DMS153 treated with DMSO at 0.1 percent for 48 hours (cell line): Measurements from ENCODE around the gene ATG16L1.

Experiments used
- DNase-seq: peaks from one replicate; lab custom pipeline; 2025; ENCODE audit not compliant: unreplicated experiment; lab: John Stamatoyannopoulos, UW

Gene ATG16L1

GRCh38 chr2:233226511-233227031, 24.9 kb upstream of the ATG16L1 start:
- no peak for DNase-seq

DNA sequence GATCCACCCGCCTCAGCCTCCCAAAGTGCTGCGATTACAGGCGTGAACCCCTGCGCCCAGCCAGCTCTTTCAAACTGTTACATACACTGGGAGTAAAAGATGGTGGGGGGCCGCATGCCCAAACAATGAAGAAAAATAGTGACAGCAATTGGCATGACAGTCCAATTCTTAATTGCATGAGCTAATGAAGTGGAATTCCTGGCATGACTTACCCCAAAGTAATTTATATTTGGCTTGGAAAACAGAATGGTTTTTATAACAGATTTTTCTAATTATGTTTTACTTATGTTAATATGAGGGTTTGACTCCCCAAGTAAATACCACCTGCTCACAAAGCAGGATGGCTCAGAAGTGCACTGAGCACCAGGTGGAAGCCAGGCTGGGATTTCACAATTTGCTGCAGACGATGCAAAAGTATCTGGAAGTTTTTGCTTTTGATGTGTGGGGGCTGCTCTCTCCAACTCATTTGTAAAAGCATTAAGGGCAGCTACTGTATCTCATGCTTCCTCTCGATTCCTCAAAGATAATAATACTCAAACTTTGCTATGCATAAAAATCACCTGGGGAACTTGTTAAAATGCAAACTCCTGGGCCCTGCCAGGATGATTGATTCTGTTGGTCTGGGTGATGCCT, 24.0 kb upstream of the ATG16L1 start:
- DNase-seq = no peak

DNA sequence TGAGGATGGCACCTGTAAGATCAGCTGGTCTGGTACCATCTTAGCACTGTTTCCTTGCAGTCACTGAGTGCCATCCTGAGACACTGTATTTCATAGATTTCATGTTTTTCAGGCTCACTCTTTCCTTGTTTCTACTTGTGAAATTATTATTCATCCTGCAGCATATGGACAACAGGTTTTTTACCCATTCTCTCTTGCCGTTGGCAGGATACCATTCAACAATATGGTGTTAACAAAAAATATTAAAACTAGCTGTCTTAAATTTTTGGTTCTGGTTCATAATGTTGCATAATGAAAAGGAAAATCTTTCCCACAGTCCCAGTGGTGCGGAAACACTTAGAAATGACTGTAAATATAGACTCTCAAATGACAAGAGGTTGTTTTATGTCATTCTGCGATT, 23.1 kb upstream of the ATG16L1 start:
- DNase-seq = no peak

DNA sequence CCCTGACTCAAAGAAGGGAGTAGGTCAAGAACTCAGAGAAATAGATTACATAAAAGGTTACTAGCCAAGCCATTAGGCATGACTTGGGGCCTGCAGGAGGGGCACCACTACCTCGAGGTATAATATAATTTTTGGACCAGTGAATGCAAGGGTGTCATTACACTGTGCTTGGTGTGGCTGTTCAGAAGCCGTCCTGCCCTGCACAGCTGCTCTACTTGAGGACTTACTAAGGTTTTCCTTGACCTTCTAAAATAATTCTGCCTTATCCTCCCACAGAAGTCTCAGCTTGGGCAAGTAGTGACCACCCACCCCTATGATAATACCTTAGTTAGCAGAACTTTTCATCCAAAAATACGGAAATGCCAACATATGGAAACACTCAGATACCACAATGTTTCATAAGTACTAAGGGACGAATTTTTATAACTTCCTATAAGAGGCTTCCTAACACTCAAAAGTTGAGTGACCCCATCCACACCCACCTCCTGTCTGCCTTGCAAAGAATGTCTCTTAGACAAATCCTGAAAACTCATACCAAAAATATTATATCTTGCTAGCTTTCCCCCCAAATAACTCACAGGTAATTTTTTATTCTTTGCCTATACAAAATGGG, 17.7 kb upstream of the ATG16L1 start:
- no peak for DNase-seq

DNA sequence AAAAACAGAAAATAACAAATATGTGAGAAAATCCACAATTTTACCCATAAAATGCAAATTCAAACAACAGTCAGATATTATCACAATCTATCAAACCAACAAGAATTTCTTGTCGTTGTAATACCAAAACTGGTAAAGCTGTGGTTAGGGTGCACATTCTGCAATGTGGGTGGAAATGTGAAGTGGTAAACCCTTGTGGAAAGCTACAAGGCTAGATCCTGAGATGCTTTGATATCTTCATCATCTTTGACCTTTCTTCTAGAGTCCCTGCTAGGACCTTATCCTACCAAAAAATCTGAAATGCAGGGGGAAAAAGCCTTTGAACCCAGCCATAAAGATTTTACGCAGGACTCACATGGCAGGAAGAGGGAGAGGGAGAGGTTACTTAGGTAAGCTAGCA, 17.2 kb upstream of the ATG16L1 start:
- DNase-seq = no peak

DNA sequence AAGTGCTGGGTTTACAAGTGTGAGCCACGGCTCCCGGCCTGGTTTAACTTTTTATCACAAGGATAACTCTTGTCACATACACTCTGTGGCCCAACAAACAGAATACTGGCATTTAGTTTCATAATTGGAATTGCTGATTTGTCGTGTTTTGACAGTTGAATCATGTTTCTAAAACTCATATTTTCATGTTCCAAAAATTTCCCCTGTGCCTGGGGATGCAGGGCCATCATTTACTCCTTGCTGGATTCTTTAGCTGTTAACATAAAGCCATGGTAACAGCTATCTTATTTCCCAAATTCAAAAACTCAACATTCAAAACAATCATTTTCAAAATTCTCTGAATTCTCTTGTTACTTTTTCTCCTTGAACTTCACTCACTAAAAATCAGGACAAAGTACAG, 16.5 kb upstream of the ATG16L1 start:
- no peak for DNase-seq

DNA sequence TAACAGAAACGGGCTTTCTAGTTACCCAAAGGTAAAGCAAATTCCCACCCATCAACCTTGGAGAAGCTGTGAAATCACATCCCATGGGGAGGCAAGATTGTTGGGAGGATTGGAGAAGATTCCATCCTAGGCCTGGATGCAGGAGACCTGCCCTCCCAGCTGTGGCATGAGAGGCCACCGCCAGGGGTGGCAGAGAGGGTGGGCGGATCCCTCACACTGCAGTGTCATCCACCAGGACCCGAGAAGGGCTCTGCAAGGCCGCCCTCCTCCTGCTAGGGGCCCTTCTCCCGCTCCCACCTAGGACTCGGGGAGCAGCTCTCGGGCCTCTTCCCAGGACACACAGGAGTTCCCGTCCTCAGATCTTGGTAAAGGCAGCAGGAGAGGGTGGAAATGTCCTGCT, 15.5 kb upstream of the ATG16L1 start:
- DNase-seq = no peak

DNA sequence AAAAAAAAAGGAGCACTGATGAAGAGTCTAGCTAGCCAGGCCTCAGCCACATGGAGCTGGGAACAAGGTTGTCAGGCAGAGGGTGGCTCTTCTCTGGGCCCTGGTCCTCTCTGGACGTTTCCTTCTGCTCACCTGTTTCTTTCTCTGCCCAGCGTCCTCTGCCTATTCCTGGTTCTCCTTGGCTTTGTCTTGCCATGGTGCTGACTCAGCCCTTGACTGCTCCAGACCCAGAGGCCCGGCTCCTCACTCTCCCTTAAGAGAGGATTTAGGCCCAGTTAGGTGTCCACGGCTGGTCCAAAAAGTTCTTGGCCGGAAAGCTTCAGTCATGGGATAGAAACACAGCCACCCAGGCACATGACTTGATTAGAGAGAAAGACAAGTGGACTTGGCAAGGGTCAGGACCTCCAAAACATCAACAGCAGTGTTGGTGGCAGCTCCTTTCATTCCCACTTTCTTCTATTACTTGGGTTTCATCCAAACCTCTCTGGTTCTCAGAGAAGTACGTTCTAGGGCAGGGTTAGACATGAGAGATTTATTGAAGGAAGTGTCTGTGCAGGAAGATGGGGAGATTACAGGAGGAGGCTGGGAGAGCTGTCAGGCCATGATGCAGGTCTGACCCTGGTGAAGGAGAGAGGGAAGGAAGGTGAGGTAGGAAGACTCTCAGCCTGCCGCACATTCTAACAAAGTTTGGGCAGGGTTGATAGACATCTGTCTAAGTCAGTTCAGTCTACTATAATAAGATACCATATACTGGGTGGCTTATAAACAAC, 14.5 kb upstream of the ATG16L1 start:
- no peak for DNase-seq

DNA sequence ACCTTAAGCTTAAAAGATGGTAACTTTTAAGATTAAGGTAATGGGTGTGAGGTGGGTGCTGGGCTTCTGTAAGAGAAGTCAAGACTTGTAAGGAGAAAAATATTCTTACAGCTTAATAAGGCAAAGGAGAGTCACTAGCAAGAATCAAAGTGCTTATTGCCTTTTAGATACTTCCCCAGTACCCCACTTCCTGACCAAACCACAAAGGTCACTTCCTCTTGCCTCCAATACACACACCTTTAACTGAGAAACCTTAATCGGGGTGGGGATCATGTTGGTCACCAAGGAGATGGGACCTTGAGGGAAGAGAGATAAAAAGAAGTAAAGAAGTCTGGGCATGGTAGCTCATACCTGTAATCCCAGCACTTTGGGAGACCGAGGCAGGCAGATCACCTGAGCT, 10.6 kb upstream of the ATG16L1 start:
- DNase-seq = no peak

GRCh38 chr2:233241803-233242202, 9.7 kb upstream of the ATG16L1 start:
- no peak for DNase-seq

DNA sequence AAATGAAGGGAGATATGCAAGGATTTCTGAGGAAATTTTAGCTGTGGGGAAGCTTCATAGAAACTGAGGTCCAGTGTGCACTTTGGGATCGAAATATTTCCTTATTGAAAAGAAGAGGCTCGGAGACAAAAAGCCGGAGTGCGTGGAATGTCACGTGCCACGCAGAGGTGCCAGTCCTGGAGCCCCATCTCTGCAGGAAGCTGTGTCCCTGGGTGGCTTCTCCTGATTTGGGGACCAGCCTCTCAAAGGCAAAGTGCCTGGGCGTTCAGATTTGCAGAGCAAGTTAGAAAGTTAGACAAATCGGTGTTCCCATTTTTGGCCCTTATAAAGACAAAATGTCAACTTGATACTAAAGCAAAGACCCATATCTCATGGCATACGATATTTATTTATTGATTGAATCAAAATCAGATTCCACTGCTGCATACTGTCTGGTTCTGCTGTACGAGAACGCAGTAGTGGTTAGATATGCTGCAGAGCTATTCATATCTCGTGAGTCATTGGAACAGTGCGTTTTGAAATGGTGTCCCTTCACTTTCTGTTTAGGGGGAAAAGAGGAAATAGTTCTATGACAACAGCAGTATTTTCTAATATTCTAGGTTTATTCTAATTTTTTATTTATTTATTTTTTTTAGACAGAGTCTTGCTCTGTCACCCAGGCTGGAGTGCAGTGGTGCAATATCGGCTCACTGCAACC, 9.1 kb upstream of the ATG16L1 start:
- DNase-seq = no peak

DNA sequence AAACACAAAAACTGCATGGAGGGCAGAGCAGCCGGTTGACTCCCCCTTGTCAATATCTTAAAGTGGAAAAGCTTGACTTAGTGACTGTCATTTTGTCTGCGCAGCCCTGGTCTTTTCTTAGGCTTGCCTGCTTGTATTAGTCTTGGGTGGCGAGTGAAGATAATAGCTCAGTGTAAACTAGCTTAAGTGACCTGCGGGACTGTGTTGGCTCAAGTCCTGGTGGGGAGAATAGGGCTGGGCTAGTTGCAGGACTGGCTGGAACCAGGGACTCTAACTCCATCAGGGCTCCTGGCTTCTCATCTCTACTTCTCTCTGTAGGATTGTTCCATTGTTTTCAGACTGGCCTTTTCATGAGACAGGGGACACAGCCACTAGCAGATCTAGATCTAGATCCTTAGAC, 8.1 kb upstream of the ATG16L1 start:
- DNase-seq = no peak

DNA sequence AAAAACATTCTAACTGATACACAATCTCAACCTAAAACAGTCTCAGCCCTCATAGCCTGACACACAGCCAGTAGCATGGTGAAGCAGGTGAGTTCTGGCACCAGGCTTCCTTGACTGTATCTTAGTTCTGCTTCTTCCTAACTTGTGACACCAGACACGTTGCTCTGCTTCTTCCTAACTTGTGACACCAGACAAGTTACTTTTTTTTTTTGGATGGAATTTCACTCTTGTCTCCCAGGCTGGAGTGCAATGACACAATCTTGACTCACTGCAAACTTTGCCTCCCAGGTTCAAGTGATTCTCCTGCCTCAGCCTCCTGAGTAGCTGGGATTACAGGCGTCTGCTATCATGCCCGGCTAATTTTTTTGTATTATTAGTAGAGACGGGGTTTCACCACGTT, 6.7 kb upstream of the ATG16L1 start:
- DNase-seq = no peak

DNA sequence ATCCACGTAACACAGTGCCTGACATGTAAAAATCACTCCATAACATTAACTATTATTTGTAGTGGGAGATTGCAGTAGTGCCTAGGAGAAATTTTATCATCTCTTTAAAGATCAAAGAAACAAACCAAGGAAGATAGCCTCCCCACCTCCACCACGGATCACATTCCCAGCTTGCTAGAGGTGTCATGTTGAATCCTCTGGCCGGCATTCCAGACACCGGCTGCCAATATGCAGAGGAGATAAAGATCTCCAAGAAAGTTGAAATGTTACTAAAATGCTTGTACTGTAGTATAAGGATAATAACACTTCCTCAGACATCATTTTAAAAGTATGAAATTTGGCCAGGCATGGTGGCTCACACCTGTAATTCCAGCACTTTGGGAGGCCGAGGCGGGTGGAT, 6.1 kb upstream of the ATG16L1 start:
- no peak for DNase-seq

GRCh38 chr2:233247116-233247515, 4.4 kb upstream of the ATG16L1 start:
- no peak for DNase-seq

- no peak for DNase-seq
These were observed 3.7 kb upstream of the ATG16L1 start for GRCh38 chr2:233247744-233248143.

DNA sequence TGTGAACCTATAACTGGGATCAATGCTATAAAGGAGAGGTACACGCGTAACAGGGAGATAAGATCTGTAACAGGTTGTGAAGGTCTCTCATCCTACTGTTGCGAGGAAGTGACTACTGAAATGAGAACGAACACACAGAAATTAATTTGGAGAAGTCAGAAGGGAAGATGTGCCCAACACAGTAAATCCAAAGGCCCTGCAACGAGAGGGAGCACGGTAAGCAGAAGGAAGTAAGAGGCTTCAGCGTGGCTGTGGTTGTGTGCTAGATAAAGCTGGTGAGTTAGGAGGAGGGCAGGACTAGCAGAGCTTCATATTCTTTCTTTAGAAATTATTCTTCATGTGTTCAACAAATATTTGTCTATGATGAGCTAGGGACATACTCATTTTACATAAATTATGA, 2.5 kb upstream of the ATG16L1 start:
- DNase-seq = no peak

GRCh38 chr2:233250568-233250967, 905 bp upstream of the ATG16L1 start:
- DNase-seq = no peak

GRCh38 chr2:233250985-233251305, 528 bp upstream of the ATG16L1 start:
- no peak for DNase-seq

GRCh38 chr2:233252227-233252626, 754 bp downstream of the ATG16L1 start:
- DNase-seq = no peak

DNA sequence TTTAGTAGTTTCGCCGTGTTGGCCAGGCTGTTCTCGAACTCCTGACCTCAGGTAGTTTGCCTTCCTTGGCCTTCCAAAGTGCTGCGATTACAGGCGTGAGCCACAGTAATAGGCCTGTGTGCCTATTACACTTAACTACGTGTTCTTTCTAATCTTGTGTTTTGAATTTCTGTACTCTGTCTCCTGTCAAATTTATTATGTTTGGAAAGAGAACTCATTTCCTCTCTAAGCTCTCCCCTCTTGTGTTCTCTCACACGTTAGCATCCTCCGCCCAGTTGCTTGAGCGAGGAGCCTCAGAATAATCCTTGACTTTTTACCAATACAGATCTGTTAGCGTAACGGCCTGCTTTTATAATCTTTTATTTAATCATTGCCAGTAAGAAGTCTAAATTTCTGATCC, 3.7 kb downstream of the ATG16L1 start:
- no peak for DNase-seq

- DNase-seq = no peak
These were observed 4.6 kb downstream of the ATG16L1 start for GRCh38 chr2:233256048-233256447.
